ENCODE results near the gene ENOX2. TPM values are rescaled to one million over a fixed set of nuclear protein-coding genes. Genes with fewer than 3 reads are reported as not detected.
"Not testable (repeated sequence)": the region's sequence is repeated elsewhere in the genome, so short reads cannot be mapped to it uniquely, and the experiment has no call there.

Gene ENOX2
- total RNA-seq, 2 experiments from 2014 or later = 14.5 to 16.9 TPM

GRCh38 chrX:130829526-130830515 lies 73.2 kb downstream of the ENOX2 start:
- no peak for ATAC-seq
- no peak for DNase-seq
- no peaks in the 10 kb centered on the region for H3K9me3 Mint-ChIP-seq (ENCODE audit: low read depth)
- no peak overlapping the region for H3K27ac Mint-ChIP-seq
- peaks cover 1% of the 10 kb centered on the region for H3K36me3 Mint-ChIP-seq
- no peak overlapping the region for H3K4me3 Mint-ChIP-seq
- no peaks in the 10 kb centered on the region for H3K27me3 Mint-ChIP-seq
- H3K4me1 Mint-ChIP-seq = peaks cover 2% of the 10 kb centered on the region
- CTCF ChIA-PET = no interaction called here

GRCh38 chrX:130828641-130829040 lies 74.4 kb downstream of the ENOX2 start:
- Mint-ChIP-seq H3K27me3 (no peaks in the 10 kb centered on the region), H3K4me3 (no peak overlapping the region), H3K9me3 (ENCODE audit: low read depth) (no peaks in the 10 kb centered on the region), H3K4me1 (peaks cover 2% of the 10 kb centered on the region), H3K36me3 (peaks cover 1% of the 10 kb centered on the region), H3K27ac (no peak overlapping the region)
- ATAC-seq (no peak), DNase-seq (no peak)
- CTCF ChIA-PET = no interaction called here

GRCh38 chrX:130827648-130828047 lies 75.4 kb downstream of the ENOX2 start:
- Mint-ChIP-seq H3K27me3 (no peaks in the 10 kb centered on the region), H3K4me1 (peaks cover 2% of the 10 kb centered on the region), H3K4me3 (no peak overlapping the region), H3K9me3 (ENCODE audit: low read depth) (no peaks in the 10 kb centered on the region), H3K27ac (no peak overlapping the region), H3K36me3 (peaks cover 1% of the 10 kb centered on the region)
- ATAC-seq = no peak
- CTCF ChIA-PET = no interaction called here
- no peak for DNase-seq

GRCh38 chrX:130826249-130826648 lies 76.8 kb downstream of the ENOX2 start:
- ATAC-seq (no peak), DNase-seq (no peak)
- peaks cover 1% of the 10 kb centered on the region for H3K36me3 Mint-ChIP-seq
- H3K27ac Mint-ChIP-seq = no peak overlapping the region
- H3K4me1 Mint-ChIP-seq = no peaks in the 10 kb centered on the region
- CTCF ChIA-PET = no interaction called here
- H3K9me3 Mint-ChIP-seq (ENCODE audit: low read depth) = no peaks in the 10 kb centered on the region
- H3K27me3 Mint-ChIP-seq = no peaks in the 10 kb centered on the region
- H3K4me3 Mint-ChIP-seq = no peak overlapping the region

- no peak for DNase-seq
- no peaks in the 10 kb centered on the region for H3K27me3 Mint-ChIP-seq
- H3K4me1 Mint-ChIP-seq = peaks cover 2% of the 10 kb centered on the region
- ATAC-seq = no peak
- no peak overlapping the region for H3K4me3 Mint-ChIP-seq
- no peak overlapping the region for H3K27ac Mint-ChIP-seq
- peaks cover 3% of the 10 kb centered on the region for H3K36me3 Mint-ChIP-seq
- no peaks in the 10 kb centered on the region for H3K9me3 Mint-ChIP-seq (ENCODE audit: low read depth)
- CTCF ChIA-PET = no interaction called here
Measured at GRCh38 chrX:130825525-130825924, 77.5 kb downstream of the ENOX2 start.

- CTCF ChIA-PET; H3K36me3 Mint-ChIP-seq; H3K27me3 Mint-ChIP-seq; ATAC-seq; H3K27ac Mint-ChIP-seq; H3K9me3 Mint-ChIP-seq (ENCODE audit: low read depth); H3K4me1 Mint-ChIP-seq; DNase-seq; H3K4me3 Mint-ChIP-seq: not testable (repeated sequence)
Measured at GRCh38 chrX:130819367-130819766, 83.6 kb downstream of the ENOX2 start.

GRCh38 chrX:130813932-130814331 lies 89.1 kb downstream of the ENOX2 start:
- not testable (repeated sequence) for ATAC-seq, H3K4me1 Mint-ChIP-seq

GRCh38 chrX:130810561-130810960 lies 92.4 kb downstream of the ENOX2 start:
- CTCF ChIA-PET = no interaction called here
- no peak overlapping the region for H3K4me3 Mint-ChIP-seq
- no peak for ATAC-seq
- peaks cover 3% of the 10 kb centered on the region for H3K4me1 Mint-ChIP-seq
- no peak for DNase-seq
- H3K36me3 Mint-ChIP-seq = no peaks in the 10 kb centered on the region
- H3K27ac Mint-ChIP-seq = no peak overlapping the region
- H3K9me3 Mint-ChIP-seq (ENCODE audit: low read depth) = no peaks in the 10 kb centered on the region
- H3K27me3 Mint-ChIP-seq = no peaks in the 10 kb centered on the region

More at GRCh38 chrX:130813932-130814331, 89.1 kb downstream of the ENOX2 start:
- H3K27me3 Mint-ChIP-seq; DNase-seq; H3K36me3 Mint-ChIP-seq; H3K9me3 Mint-ChIP-seq (ENCODE audit: low read depth); H3K4me3 Mint-ChIP-seq; CTCF ChIA-PET; H3K27ac Mint-ChIP-seq: not testable (repeated sequence)

- Mint-ChIP-seq H3K27ac (no peak overlapping the region), H3K36me3 (no peaks in the 10 kb centered on the region), H3K27me3 (no peaks in the 10 kb centered on the region), H3K4me1 (peaks cover 3% of the 10 kb centered on the region), H3K9me3 (ENCODE audit: low read depth) (no peaks in the 10 kb centered on the region), H3K4me3 (no peak overlapping the region)
- DNase-seq = no peak
- CTCF ChIA-PET = no interaction called here
- ATAC-seq = no peak
Measured at GRCh38 chrX:130805903-130806302, 97.1 kb downstream of the ENOX2 start.

- no peak for ATAC-seq
- Mint-ChIP-seq H3K9me3 (ENCODE audit: low read depth) (no peaks in the 10 kb centered on the region), H3K27ac (no peak overlapping the region), H3K4me1 (peaks cover 3% of the 10 kb centered on the region), H3K36me3 (no peaks in the 10 kb centered on the region), H3K4me3 (no peak overlapping the region), H3K27me3 (no peaks in the 10 kb centered on the region)
- CTCF ChIA-PET = no interaction called here
- no peak for DNase-seq
Measured at GRCh38 chrX:130803537-130803936, 99.5 kb downstream of the ENOX2 start.

- Mint-ChIP-seq H3K27ac (no peak overlapping the region), H3K36me3 (no peaks in the 10 kb centered on the region), H3K4me3 (no peak overlapping the region), H3K4me1 (no peaks in the 10 kb centered on the region), H3K27me3 (no peaks in the 10 kb centered on the region), H3K9me3 (ENCODE audit: low read depth) (no peaks in the 10 kb centered on the region)
- CTCF ChIA-PET = no interaction called here
- ATAC-seq = no peak
- no peak for DNase-seq
Measured at GRCh38 chrX:130801901-130802300, 101.1 kb downstream of the ENOX2 start.

- H3K27me3 Mint-ChIP-seq = no peaks in the 10 kb centered on the region
- H3K9me3 Mint-ChIP-seq (ENCODE audit: low read depth) = no peaks in the 10 kb centered on the region
- no peak for ATAC-seq
- no peak for DNase-seq
- H3K36me3 Mint-ChIP-seq = no peaks in the 10 kb centered on the region
- CTCF ChIA-PET = no interaction called here
- no peak overlapping the region for H3K4me3 Mint-ChIP-seq
- no peak overlapping the region for H3K27ac Mint-ChIP-seq
- no peaks in the 10 kb centered on the region for H3K4me1 Mint-ChIP-seq
Measured at GRCh38 chrX:130799393-130799792, 103.6 kb downstream of the ENOX2 start.

GRCh38 chrX:130793975-130794374 lies 109.0 kb downstream of the ENOX2 start:
- Mint-ChIP-seq H3K27ac (no peak overlapping the region), H3K9me3 (ENCODE audit: low read depth) (no peaks in the 10 kb centered on the region), H3K36me3 (no peaks in the 10 kb centered on the region), H3K4me1 (no peaks in the 10 kb centered on the region), H3K4me3 (no peak overlapping the region), H3K27me3 (no peaks in the 10 kb centered on the region)
- CTCF ChIA-PET = no interaction called here
- no peak for ATAC-seq
- no peak for DNase-seq

- DNase-seq; CTCF ChIA-PET; H3K4me1 Mint-ChIP-seq; ATAC-seq; H3K36me3 Mint-ChIP-seq; H3K9me3 Mint-ChIP-seq (ENCODE audit: low read depth); H3K27me3 Mint-ChIP-seq; H3K4me3 Mint-ChIP-seq; H3K27ac Mint-ChIP-seq: not testable (repeated sequence)
Measured at GRCh38 chrX:130791870-130792269, 111.1 kb downstream of the ENOX2 start.
